ENCODE data around the gene ZP1.

The ZP1 gene

GRCh38 chr11:60872961-60873524 is 5.7 kb downstream of the ZP1 start:
- Mint-ChIP-seq H3K27me3 (ENCODE audit: low read depth) (no peaks in the 10 kb centered on the region), H3K9me3 (no peaks in the 10 kb centered on the region), H3K4me3 (no peak overlapping the region), H3K36me3 (ENCODE audit: low read depth) (no peaks in the 10 kb centered on the region), H3K4me1 (peaks cover 32% of the 10 kb centered on the region), H3K27ac (peak overlapping the region in 1 of 3 experiments; percentile 47)
- no peak for TF ChIP-seq CTCF (IDR thresholded peaks at IDR 0.05; ENCODE audit: unreplicated experiment in 3 of 3)

- H3K4me1 Mint-ChIP-seq: peaks cover 36% of the 10 kb centered on the region
- TF ChIP-seq CTCF (IDR thresholded peaks at IDR 0.05; ENCODE audit: unreplicated experiment in 3 of 3): no peak
- H3K27me3 Mint-ChIP-seq (ENCODE audit: low read depth): no peaks in the 10 kb centered on the region
- H3K27ac Mint-ChIP-seq: no peak overlapping the region
- H3K4me3 Mint-ChIP-seq: no peak overlapping the region
- H3K36me3 Mint-ChIP-seq (ENCODE audit: low read depth): no peaks in the 10 kb centered on the region
- no peaks in the 10 kb centered on the region for H3K9me3 Mint-ChIP-seq
Measured at GRCh38 chr11:60873533-60873932, 6.2 kb downstream of the ZP1 start.

- H3K27me3 Mint-ChIP-seq (ENCODE audit: low read depth): no peaks in the 10 kb centered on the region
Measured at GRCh38 chr11:60874421-60875365, 7.4 kb downstream of the ZP1 start.

GRCh38 chr11:60875366-60876167 is 8.2 kb downstream of the ZP1 start:
- no peak for TF ChIP-seq CTCF (IDR thresholded peaks at IDR 0.05; ENCODE audit: unreplicated experiment in 3 of 3)
- peak overlapping the region in 1 of 3 experiments; percentile 9 for H3K27ac Mint-ChIP-seq
- H3K36me3 Mint-ChIP-seq (ENCODE audit: low read depth): no peaks in the 10 kb centered on the region
- peaks cover 57% of the 10 kb centered on the region for H3K4me1 Mint-ChIP-seq
- H3K27me3 Mint-ChIP-seq (ENCODE audit: low read depth): no peaks in the 10 kb centered on the region
- no peak overlapping the region for H3K4me3 Mint-ChIP-seq
- no peaks in the 10 kb centered on the region for H3K9me3 Mint-ChIP-seq

More at GRCh38 chr11:60874421-60875365, 7.4 kb downstream of the ZP1 start:
- Mint-ChIP-seq H3K27ac (no peak overlapping the region), H3K4me3 (no peak overlapping the region), H3K4me1 (peaks cover 48% of the 10 kb centered on the region), H3K9me3 (no peaks in the 10 kb centered on the region), H3K36me3 (ENCODE audit: low read depth) (no peaks in the 10 kb centered on the region)
- no peak for TF ChIP-seq CTCF (IDR thresholded peaks at IDR 0.05; ENCODE audit: unreplicated experiment in 3 of 3)

GRCh38 chr11:60876168-60876485 is 8.8 kb downstream of the ZP1 start:
- Mint-ChIP-seq H3K27ac (no peak overlapping the region), H3K9me3 (no peaks in the 10 kb centered on the region), H3K4me1 (peaks cover 61% of the 10 kb centered on the region), H3K27me3 (ENCODE audit: low read depth) (peaks cover 5% of the 10 kb centered on the region), H3K4me3 (no peak overlapping the region), H3K36me3 (ENCODE audit: low read depth) (peaks cover 4% of the 10 kb centered on the region)
- TF ChIP-seq CTCF (IDR thresholded peaks at IDR 0.05; ENCODE audit: unreplicated experiment in 3 of 3): no peak

Measured in nephron (organoid).